K562 (cell line): ENCODE data around the gene HCN4. TPM values are rescaled to one million over a fixed set of nuclear protein-coding genes. Genes with fewer than 3 reads are reported as not detected.
"Not testable (repeated sequence)": the region's sequence is repeated elsewhere in the genome, so short reads cannot be mapped to it uniquely, and the experiment has no call there.

Experiments
- ATAC-seq: fragments of 200-7000 bp; cut with Tn5 transposase; 3 replicates; pipeline ENCODE4 v1.9.1; 2020; ENCODE audit warnings: moderate library complexity
- BruUV-seq: library from RNA; stranded (reverse); fragments of 400-500 nt; replicated peaks from 2 replicates; lab custom pipeline; 2021; lab: Mats Ljungman, UMichigan
- CTCF ChIA-PET: fragments of 300-600 bp; formaldehyde crosslinking; extraction: SDS; loops from one replicate; lab custom pipeline; 2021; ENCODE audit warnings: low intra/inter-chr PET ratio; lab: Yijun Ruan, JAX
- POLR2A ChIA-PET: fragments of 300-600, 350-650 bp; sonication (Branson Sonifier 250); formaldehyde crosslinking; extraction: SDS; loops from one replicate; lab custom pipeline; 2021; ENCODE audit warnings: antibody characterized with exemption, inconsistent platforms; lab: Yijun Ruan, JAX
- DNase-seq, 4 experiments: peaks; one replicate each; pipeline versions ENCODE4 v3.0.0 to v3.0.0-alpha.2; 2011 to 2018; ENCODE audit warnings: low spot score in 3 of 4, mixed read lengths in 3 of 4; ENCODE audit errors: extremely low read depth in 1 of 4
- FAIRE-seq: peaks from 2 replicates; lab custom pipeline; 2011; peaks lifted over from hg19 to GRCh38; lab: Jason Lieb, UNC
- H2AFZ ChIP-seq: 2 replicates; pipeline ENCODE4 v1.6.0; 2011; ENCODE audit warnings: low read depth, low read length, control low read depth, inconsistent platforms
- H3K27ac ChIP-seq: fragments of 200-600 bp; 3 replicates; pipeline ENCODE4 v1.8.0; 2011; ENCODE audit warnings: low read depth, mild to moderate bottlenecking, control low read depth, inconsistent platforms, low read length, moderate library complexity, mixed read lengths; ENCODE audit errors: extremely low read depth
- H3K27me3 ChIP-seq, 2 experiments: fragments of 300-600 bp in 1 of 2; 2 replicates in 1 of 2; 3 replicates in 1 of 2; pipeline versions ENCODE4 v1.6.0 to v1.8.0; 2011; ENCODE audit warnings: inconsistent platforms in 2 of 2, low read length in 2 of 2, mild to moderate bottlenecking in 1 of 2, mixed read lengths in 1 of 2, moderate library complexity in 1 of 2; ENCODE audit not compliant: control insufficient read depth in 2 of 2, insufficient read depth in 2 of 2
- H3K36me3 ChIP-seq: fragments of 300-600 bp; 3 replicates; pipeline ENCODE4 v1.8.0; 2011; ENCODE audit warnings: mild to moderate bottlenecking, low read length, inconsistent platforms; ENCODE audit not compliant: control insufficient read depth, insufficient read depth
- H3K4me1 ChIP-seq, 2 experiments: fragments of 200-600 bp in 1 of 2; replicated peaks in 1 of 2; 2 replicates in 1 of 2; 3 replicates in 1 of 2; pipeline versions ENCODE4 v1.5.1 to v1.8.0; 2011; ENCODE audit warnings: inconsistent platforms in 2 of 2, low read length in 2 of 2, mild to moderate bottlenecking in 1 of 2, mixed read lengths in 1 of 2, moderate library complexity in 1 of 2; ENCODE audit not compliant: control insufficient read depth in 2 of 2, insufficient read depth in 2 of 2
- H3K4me2 ChIP-seq: 2 replicates; pipeline ENCODE4 v1.6.1; 2011; ENCODE audit warnings: low read length, control low read depth, inconsistent platforms, mixed read lengths; ENCODE audit not compliant: insufficient read depth
- H3K4me3 ChIP-seq: fragments of 200-600 bp; sonication (generic), shearing (Covaris generic); 2 replicates; pipeline ENCODE4 v1.5.1; 2016; ENCODE audit warnings: control low read depth, inconsistent platforms
- H3K79me2 ChIP-seq: fragments of 200-600 bp; 3 replicates; pipeline ENCODE4 v1.8.0; 2011; ENCODE audit warnings: low read length, inconsistent platforms; ENCODE audit not compliant: control insufficient read depth, insufficient read depth
- H3K9ac ChIP-seq, 2 experiments: 2 replicates each; pipeline versions ENCODE4 v1.6.0 to v1.6.1; 2011; ENCODE audit warnings: low read depth in 2 of 2, low read length in 2 of 2, control low read depth in 1 of 2, inconsistent platforms in 1 of 2, mild to moderate bottlenecking in 1 of 2, mixed read lengths in 1 of 2; ENCODE audit not compliant: insufficient read depth in 1 of 2
- H3K9me1 ChIP-seq: one replicate; pipeline ENCODE4 v1.6.0; 2011; ENCODE audit warnings: inconsistent platforms, mild to moderate bottlenecking, low read length, moderate library complexity; ENCODE audit not compliant: control insufficient read depth, insufficient read depth
- H3K9me3 ChIP-seq: replicated peaks from 2 replicates; pipeline ENCODE4 v1.5.1; 2011; ENCODE audit warnings: low read depth, low read length, inconsistent platforms; ENCODE audit not compliant: control insufficient read depth, insufficient read depth
- H4K20me1 ChIP-seq: replicated peaks from 2 replicates; pipeline ENCODE4 v1.6.1; 2011; ENCODE audit warnings: low read length, inconsistent platforms, mixed read lengths; ENCODE audit not compliant: control insufficient read depth, insufficient read depth
- FOXJ3 ChIP-seq: sonication (generic); formaldehyde crosslinking; IDR thresholded peaks from 2 replicates; pipeline ENCODE4 v1.4.0; 2020; ENCODE audit warnings: mild to moderate bottlenecking, missing genetic modification reagents
- MED1 ChIP-seq: sonication (generic); formaldehyde crosslinking; IDR thresholded peaks from 2 replicates; pipeline ENCODE4 v1.8.1; 2023; ENCODE audit warnings: missing genetic modification reagents, borderline replicate concordance
- SAP30 ChIP-seq: fragments of 200-600 bp; sonication (generic); IDR thresholded peaks from 2 replicates; pipeline ENCODE4 v1.6.1; 2012; ENCODE audit warnings: borderline replicate concordance, low read depth, mild to moderate bottlenecking, moderate library complexity, low read length, control low read depth, inconsistent platforms; ENCODE audit not compliant: insufficient read depth, poor library complexity, severe bottlenecking
- WGBS: fragments of 100-300 bp; shearing (Covaris generic); methylation state at CpG from one replicate; pipeline ENCODE4 v1.1.6; 2016; ENCODE audit warnings: low coverage, mixed read lengths; ENCODE audit not compliant: insufficient coverage; ENCODE audit errors: missing lambda C conversion rate; 5-methylcytosine and 5-hydroxymethylcytosine counted together
- in situ Hi-C: fragments of 300-500 bp; cut with MboI; formaldehyde crosslinking; loops from 4 replicates; pipeline ENCODE4 v1.15.0; 2018; ENCODE audit warnings: inconsistent platforms, mixed read lengths
- intact Hi-C: fragments of 100-400 bp; cut with micrococcal nuclease; formaldehyde crosslinking; loops from 2 replicates; pipeline ENCODE4 v1.14.2; 2022
- polyA plus RNA-seq, 8 experiments: library from polyadenylated mRNA; depleted of rRNA in 4 of 8; stranded (reverse) in 5 of 8; unstranded in 3 of 8; fragments of >200 nt; fragmentation: Nextera tagmentation in 2 of 8; fragmentation: Illumina TruSeq in 1 of 8; extraction: Ambion mirVana in 2 of 8; extraction: Trizol in 1 of 8; gene quantifications; 2 replicates each; pipeline versions ENCODE4 v1.2.1 to v1.2.3, GENCODE V29; 2011 to 2014; ENCODE audit warnings: inconsistent platforms in 1 of 8, missing spikeins in 1 of 8
- total RNA-seq, 7 experiments: library from RNA; depleted of rRNA in 6 of 7; stranded (reverse); fragments of >200 nt in 6 of 7; fragmentation: Illumina TruSeq in 2 of 7; extraction: Trizol in 2 of 7; gene quantifications; 2 replicates each; pipeline versions ENCODE4 v1.2.1 to v1.2.3, GENCODE V29; 2011 to 2021; ENCODE audit warnings: low replicate concordance in 1 of 7
- TF ChIP-seq, protein P1 (sequence below): sonication (generic); formaldehyde crosslinking; IDR thresholded peaks from 2 replicates; pipeline ENCODE4 v1.8.1; 2023; ENCODE audit warnings: mild to moderate bottlenecking, missing genetic modification reagents, moderate library complexity
- TF ChIP-seq, protein P2 (sequence below): fragments of 450-650 bp; conservative IDR thresholded peaks from 2 replicates; pipeline ENCODE4 v1.6.1; 2016; ENCODE audit warnings: missing genetic modification characterization, low read depth, mild to moderate bottlenecking, missing compliant biosample characterization, moderate library complexity

HCN4 gene
- total and polyA plus RNA-seq, 9 of the 15 experiments (the other 6 are each of a cell fraction or from before 2014, with no cell fraction given), result not detected

DNA sequence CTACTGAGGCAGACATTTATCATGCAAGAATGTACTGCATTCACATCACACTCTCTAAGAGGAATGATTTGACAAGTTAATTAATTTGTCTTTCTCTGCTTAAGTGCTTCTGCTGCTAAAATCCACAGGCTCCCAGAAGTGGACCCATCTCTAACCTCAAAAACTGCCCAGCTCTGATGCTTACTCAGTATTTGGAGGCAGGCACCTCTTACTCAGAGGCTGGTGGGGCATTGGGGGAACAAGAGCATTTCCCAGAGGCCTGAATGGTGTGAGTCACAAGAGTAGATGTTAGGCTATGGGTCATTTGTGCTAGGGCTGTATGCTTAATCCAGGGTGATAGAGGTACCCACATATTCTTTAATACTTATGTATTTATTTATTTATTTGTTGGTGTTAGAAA, 34.4 kb upstream of the HCN4 start:
- ATAC-seq (no peak), DNase-seq (no peak), FAIRE-seq (no peak)
- Histone ChIP-seq H3K4me2 (no peak overlapping the region), H3K27me3 (peaks cover 6 to 7% of the 10 kb centered on the region in 2 experiments; a peak in 4 of 5 replicates), H3K9ac (no peak overlapping the region), H3K9me1 (no peaks in the 10 kb centered on the region), H4K20me1 (no peaks in the 10 kb centered on the region), H3K4me1 (no peaks in the 10 kb centered on the region), H3K4me3 (no peak overlapping the region), H2AFZ (no peak overlapping the region), H3K36me3 (no peaks in the 10 kb centered on the region), H3K79me2 (no peaks in the 10 kb centered on the region), H3K27ac (no peak overlapping the region), H3K9me3 (no peaks in the 10 kb centered on the region)
- intact Hi-C loops, result no loop called here
- ChIA-PET POLR2A (no interaction called here), CTCF (no interaction called here)
- in situ Hi-C loops, result no loop called here
- no TSS peak for BruUV-seq
- TF ChIP-seq, protein P1, sequence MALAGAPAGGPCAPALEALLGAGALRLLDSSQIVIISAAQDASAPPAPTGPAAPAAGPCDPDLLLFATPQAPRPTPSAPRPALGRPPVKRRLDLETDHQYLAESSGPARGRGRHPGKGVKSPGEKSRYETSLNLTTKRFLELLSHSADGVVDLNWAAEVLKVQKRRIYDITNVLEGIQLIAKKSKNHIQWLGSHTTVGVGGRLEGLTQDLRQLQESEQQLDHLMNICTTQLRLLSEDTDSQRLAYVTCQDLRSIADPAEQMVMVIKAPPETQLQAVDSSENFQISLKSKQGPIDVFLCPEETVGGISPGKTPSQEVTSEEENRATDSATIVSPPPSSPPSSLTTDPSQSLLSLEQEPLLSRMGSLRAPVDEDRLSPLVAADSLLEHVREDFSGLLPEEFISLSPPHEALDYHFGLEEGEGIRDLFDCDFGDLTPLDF (CRISPR knock-in tag), result no peak
- TF ChIP-seq MED1 (CRISPR knock-in tag) (no peak), FOXJ3 (CRISPR knock-in tag) (no peak), SAP30 (no peak)
- TF ChIP-seq, protein P2, sequence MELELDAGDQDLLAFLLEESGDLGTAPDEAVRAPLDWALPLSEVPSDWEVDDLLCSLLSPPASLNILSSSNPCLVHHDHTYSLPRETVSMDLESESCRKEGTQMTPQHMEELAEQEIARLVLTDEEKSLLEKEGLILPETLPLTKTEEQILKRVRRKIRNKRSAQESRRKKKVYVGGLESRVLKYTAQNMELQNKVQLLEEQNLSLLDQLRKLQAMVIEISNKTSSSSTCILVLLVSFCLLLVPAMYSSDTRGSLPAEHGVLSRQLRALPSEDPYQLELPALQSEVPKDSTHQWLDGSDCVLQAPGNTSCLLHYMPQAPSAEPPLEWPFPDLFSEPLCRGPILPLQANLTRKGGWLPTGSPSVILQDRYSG (tag), result no peak

DNA sequence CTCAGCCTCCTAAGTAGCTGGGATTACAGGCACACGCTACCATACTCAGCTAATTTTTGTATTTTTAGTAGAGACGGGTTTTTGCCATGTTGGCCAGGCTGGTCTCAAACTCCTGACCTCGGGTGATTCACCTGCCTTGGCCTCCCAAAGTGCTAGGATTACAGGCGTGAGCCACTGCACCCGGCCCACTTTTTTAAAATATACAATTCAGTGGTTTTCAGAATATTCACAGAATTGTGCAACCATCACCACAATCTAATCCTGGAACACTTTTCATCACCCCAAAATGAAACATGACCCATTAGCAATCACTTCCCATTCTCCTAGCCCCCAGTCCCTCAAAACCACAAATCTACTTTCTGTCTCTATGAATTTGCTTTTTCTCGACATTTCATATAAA, 31.5 kb upstream of the HCN4 start:
- H3K9me3 ChIP-seq, H3K4me1 ChIP-seq, H2AFZ ChIP-seq, DNase-seq, H3K4me2 ChIP-seq, H3K4me3 ChIP-seq, intact Hi-C loops, CTCF ChIA-PET, in situ Hi-C loops, ATAC-seq, H3K79me2 ChIP-seq, H3K36me3 ChIP-seq, FAIRE-seq, H4K20me1 ChIP-seq, H3K9ac ChIP-seq, H3K9me1 ChIP-seq, BruUV-seq, POLR2A ChIA-PET, H3K27ac ChIP-seq: not testable (repeated sequence)
- peaks cover 10 to 31% of the 10 kb centered on the region in 2 experiments; a peak in 4 of 5 replicates for H3K27me3 ChIP-seq
- 5% methylated on average over 6 of the region's 6 CpGs for WGBS
